Measurements from ENCODE around the gene RPTOR.

The RPTOR gene

DNA sequence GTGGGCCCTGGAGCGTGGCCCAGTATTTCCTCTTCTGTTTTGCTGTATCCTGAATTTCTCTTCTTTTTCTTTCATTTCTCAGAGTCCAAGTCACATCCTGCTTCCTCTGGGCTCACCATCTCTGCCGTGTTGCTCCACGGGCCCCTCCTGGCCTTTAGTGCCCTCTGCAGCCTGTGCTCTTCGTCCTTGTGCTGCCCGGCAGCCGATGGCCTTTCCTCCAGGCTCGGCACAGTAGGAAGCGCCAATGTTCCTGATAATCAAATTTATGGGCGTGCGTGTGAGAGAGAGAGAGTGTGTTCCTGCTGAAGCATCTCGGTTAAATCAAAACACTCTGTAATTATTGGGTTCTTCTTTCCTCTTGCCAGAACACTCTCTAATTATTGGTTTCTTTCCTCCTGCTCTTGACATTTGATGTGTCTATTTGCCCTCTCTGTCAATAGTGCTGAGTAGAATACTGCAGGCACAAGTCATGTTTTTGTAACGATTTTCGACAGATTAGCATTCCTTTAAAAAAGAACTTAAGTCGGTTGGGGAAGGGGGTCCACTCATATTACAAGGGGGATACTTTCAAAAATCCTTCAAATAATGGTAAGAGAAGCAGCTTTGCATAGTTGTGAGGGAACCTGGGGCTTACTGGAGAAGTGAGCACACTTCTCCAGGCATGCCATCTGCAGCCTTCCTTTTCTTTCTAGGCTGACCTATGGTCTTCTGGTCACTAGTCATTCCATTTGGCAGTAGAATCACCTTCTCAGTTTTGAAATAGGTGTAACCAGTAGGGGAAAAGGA is 126.6 kb downstream of the RPTOR start:
- H3K27ac ChIP-seq (ENCODE audit: low read length): no peak overlapping the region
- no peaks in the 10 kb centered on the region for H3K27me3 ChIP-seq (ENCODE audit: low read depth, low read length)
- H3K4me3 ChIP-seq (ENCODE audit: low read length): no peak overlapping the region
- no peak overlapping the region for H3K4me2 ChIP-seq (ENCODE audit: low read length)
- H3K79me2 ChIP-seq (ENCODE audit: low read length): peaks cover 44% of the 10 kb centered on the region
- H3K4me1 ChIP-seq (ENCODE audit: low read length): peaks cover 10% of the 10 kb centered on the region
- H4K20me1 ChIP-seq (ENCODE audit: insufficient read depth, low read length): peaks cover 50% of the 10 kb centered on the region
- H3K36me3 ChIP-seq (replicated peaks; ENCODE audit: low read depth, low read length): peaks cover 12% of the 10 kb centered on the region
- no peak overlapping the region for H2AFZ ChIP-seq (ENCODE audit: low read depth, low read length)
- no peak overlapping the region for H3K9ac ChIP-seq (ENCODE audit: low read length)
- TF ChIP-seq, protein P1, sequence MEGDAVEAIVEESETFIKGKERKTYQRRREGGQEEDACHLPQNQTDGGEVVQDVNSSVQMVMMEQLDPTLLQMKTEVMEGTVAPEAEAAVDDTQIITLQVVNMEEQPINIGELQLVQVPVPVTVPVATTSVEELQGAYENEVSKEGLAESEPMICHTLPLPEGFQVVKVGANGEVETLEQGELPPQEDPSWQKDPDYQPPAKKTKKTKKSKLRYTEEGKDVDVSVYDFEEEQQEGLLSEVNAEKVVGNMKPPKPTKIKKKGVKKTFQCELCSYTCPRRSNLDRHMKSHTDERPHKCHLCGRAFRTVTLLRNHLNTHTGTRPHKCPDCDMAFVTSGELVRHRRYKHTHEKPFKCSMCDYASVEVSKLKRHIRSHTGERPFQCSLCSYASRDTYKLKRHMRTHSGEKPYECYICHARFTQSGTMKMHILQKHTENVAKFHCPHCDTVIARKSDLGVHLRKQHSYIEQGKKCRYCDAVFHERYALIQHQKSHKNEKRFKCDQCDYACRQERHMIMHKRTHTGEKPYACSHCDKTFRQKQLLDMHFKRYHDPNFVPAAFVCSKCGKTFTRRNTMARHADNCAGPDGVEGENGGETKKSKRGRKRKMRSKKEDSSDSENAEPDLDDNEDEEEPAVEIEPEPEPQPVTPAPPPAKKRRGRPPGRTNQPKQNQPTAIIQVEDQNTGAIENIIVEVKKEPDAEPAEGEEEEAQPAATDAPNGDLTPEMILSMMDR (IDR thresholded peaks at IDR 0.05; ENCODE audit: low read depth, low read length): no peak
- no peak for TF ChIP-seq EZH2phosphoT487 (IDR thresholded peaks at IDR 0.05; ENCODE audit: low read depth)
- H3K9me3 ChIP-seq (ENCODE audit: insufficient read depth, low read length): no peaks in the 10 kb centered on the region

DNA sequence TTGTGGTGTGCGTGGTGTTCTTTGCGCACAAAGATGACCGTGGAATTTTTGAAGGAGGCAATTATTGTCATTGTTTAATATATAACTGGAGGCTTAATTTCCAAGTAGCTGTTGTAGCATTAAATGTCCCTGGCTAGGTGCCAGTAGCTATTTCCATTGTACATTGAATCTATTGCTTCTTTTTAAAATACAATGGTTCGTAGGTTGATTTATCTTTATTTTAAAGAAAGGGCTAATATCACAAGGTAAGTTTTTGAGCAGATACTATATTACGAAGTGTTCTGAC is 127.1 kb downstream of the RPTOR start:
- Histone ChIP-seq H3K36me3 (replicated peaks; ENCODE audit: low read depth, low read length) (peaks cover 9% of the 10 kb centered on the region), H3K4me2 (ENCODE audit: low read length) (no peak overlapping the region), H4K20me1 (ENCODE audit: insufficient read depth, low read length) (peaks cover 50% of the 10 kb centered on the region), H3K27me3 (ENCODE audit: low read depth, low read length) (no peaks in the 10 kb centered on the region), H3K79me2 (ENCODE audit: low read length) (peaks cover 44% of the 10 kb centered on the region), H3K4me1 (ENCODE audit: low read length) (peaks cover 10% of the 10 kb centered on the region), H2AFZ (ENCODE audit: low read depth, low read length) (no peak overlapping the region), H3K9ac (ENCODE audit: low read length) (no peak overlapping the region), H3K4me3 (ENCODE audit: low read length) (no peak overlapping the region), H3K27ac (ENCODE audit: low read length) (no peak overlapping the region), H3K9me3 (ENCODE audit: insufficient read depth, low read length) (no peaks in the 10 kb centered on the region)
- no peak for TF ChIP-seq EZH2phosphoT487 (IDR thresholded peaks at IDR 0.05; ENCODE audit: low read depth)
- TF ChIP-seq, protein P1 (IDR thresholded peaks at IDR 0.05; ENCODE audit: low read depth, low read length): no peak

DNA sequence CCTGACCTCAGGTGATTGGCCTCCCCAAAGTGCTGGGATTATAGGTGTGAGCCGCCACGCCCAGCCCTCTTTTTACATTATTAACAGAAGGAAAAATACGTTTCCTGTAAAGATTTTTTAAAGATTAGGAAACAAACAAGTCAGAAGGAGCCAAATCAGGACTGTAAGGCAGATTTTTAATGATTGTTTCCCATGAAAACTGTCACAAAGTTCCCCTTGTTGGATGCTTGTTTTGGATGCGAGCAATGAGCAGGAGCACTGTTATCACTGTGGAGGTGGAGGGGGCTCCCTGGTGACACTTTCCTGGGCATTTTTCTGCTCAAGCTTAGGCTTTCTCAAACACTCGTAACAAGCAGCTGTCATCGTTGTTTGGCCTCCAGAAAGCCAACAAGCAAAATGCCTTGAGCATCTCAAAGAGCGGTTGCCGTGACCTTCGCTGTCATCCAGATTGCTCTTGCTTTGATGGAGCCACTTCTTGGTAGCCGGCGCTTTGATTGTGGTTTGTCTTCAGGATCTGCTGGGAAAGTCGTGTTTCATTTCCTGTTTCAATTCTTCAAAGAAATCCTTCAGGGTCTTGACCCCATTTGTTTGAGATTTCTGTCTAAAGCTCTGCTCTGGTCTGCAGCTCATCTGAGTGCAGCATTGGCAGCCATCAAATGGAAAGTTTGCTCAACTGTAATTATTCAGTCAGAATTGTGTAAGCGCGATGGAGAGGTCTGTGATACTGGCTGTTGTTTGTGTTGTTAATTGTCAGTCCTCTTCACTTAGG is 128.7 kb downstream of the RPTOR start:
- H4K20me1 ChIP-seq (ENCODE audit: insufficient read depth, low read length): peaks cover 38% of the 10 kb centered on the region
- H3K27me3 ChIP-seq (ENCODE audit: low read depth, low read length): no peaks in the 10 kb centered on the region
- H3K4me3 ChIP-seq (ENCODE audit: low read length): no peak overlapping the region
- peaks cover 9% of the 10 kb centered on the region for H3K36me3 ChIP-seq (replicated peaks; ENCODE audit: low read depth, low read length)
- H3K27ac ChIP-seq (ENCODE audit: low read length): no peak overlapping the region
- H3K9ac ChIP-seq (ENCODE audit: low read length): no peak overlapping the region
- H3K4me2 ChIP-seq (ENCODE audit: low read length): no peak overlapping the region
- H3K79me2 ChIP-seq (ENCODE audit: low read length): peaks cover 42% of the 10 kb centered on the region
- peaks cover 10% of the 10 kb centered on the region for H3K4me1 ChIP-seq (ENCODE audit: low read length)
- no peak overlapping the region for H2AFZ ChIP-seq (ENCODE audit: low read depth, low read length)
- no peaks in the 10 kb centered on the region for H3K9me3 ChIP-seq (ENCODE audit: insufficient read depth, low read length)
- TF ChIP-seq EZH2phosphoT487 (IDR thresholded peaks at IDR 0.05; ENCODE audit: low read depth): no peak
- TF ChIP-seq, protein P1 (IDR thresholded peaks at IDR 0.05; ENCODE audit: low read depth, low read length): no peak

DNA sequence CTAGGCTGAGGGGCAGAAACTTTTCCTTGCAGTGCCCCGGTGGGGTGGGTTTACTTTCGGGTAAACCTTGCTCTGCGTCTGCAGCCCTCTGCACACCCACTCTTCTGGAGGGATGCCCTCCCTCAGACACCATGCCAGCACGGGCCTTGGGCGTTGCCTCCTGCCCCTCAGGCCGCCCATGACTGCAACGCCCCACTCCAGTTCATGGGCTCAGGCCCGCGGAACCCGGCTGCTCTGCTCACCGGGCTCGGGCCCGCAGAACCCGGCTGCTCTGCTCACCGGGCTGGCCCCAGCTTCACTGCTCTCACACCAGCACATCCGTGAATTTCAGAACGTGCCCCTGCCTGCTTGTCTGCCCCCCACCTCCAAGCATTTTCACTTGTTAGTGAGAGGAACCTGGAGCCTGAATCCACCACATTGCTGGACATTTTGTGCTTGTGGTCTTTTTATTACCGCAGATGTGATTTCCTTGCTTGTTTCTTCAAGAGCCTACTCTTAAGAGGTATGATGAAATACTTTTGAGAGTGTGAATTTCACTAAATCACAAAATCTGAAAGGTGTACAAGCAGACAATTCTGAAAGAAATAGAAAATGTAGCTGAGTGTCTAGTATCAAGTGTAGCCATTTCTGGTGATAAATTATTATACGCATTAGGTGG is 130.9 kb downstream of the RPTOR start:
- Histone ChIP-seq H3K4me3 (ENCODE audit: low read length) (no peak overlapping the region), H3K4me1 (ENCODE audit: low read length) (peaks cover 10% of the 10 kb centered on the region), H3K4me2 (ENCODE audit: low read length) (no peak overlapping the region), H3K79me2 (ENCODE audit: low read length) (peaks cover 30% of the 10 kb centered on the region), H3K27me3 (ENCODE audit: low read depth, low read length) (no peaks in the 10 kb centered on the region), H2AFZ (ENCODE audit: low read depth, low read length) (no peak overlapping the region), H3K27ac (ENCODE audit: low read length) (no peak overlapping the region), H3K36me3 (replicated peaks; ENCODE audit: low read depth, low read length) (peaks cover 9% of the 10 kb centered on the region), H4K20me1 (ENCODE audit: insufficient read depth, low read length) (peaks cover 39% of the 10 kb centered on the region), H3K9ac (ENCODE audit: low read length) (no peak overlapping the region), H3K9me3 (ENCODE audit: insufficient read depth, low read length) (no peaks in the 10 kb centered on the region)
- TF ChIP-seq EZH2phosphoT487 (IDR thresholded peaks at IDR 0.05; ENCODE audit: low read depth): no peak
- TF ChIP-seq, protein P1 (IDR thresholded peaks at IDR 0.05; ENCODE audit: low read depth, low read length): no peak
